Panc1 (cell line): ENCODE data around the gene TACR1.

ENCODE experiments used
- CTCF ChIP-seq: fragments of 450-650 bp; IDR thresholded peaks from 2 replicates; pipeline ENCODE4 v1.5.1; 2017; ENCODE audit warnings: mild to moderate bottlenecking
- POLR2AphosphoS5 ChIP-seq: IDR thresholded peaks from 2 replicates; pipeline ENCODE4 v1.6.1; 2012; ENCODE audit warnings: mild to moderate bottlenecking, low read depth, low read length, moderate library complexity

DNA sequence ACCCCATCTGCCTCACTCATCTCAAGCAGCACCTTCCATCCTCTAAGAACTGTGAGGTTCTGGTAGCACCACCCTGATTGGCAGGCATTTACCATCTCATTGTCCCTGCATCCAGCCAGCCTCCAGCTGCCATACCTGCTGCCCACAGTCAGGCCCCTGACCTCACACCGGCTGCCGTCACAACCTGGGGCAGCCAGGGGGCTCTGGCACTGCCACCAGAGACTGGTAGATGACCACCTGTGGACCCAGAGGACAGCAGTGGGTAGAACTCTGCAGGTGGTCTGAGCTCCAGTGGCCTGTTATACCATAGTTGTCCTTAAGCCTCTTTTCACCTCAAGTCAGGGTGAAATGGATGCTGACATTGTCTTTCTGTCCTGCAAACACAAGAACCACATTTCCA lies 171.4 kb downstream of the TACR1 start:
- TF ChIP-seq CTCF (no peak), POLR2AphosphoS5 (no peak)
